Measurements from ENCODE around the gene RET. TPM values are rescaled to one million over a fixed set of nuclear protein-coding genes. Genes with fewer than 3 reads are reported as not detected.

RET gene
- total and polyA plus RNA-seq, 2 of the 8 experiments (the other 6 are each of a cell fraction or from before 2014, with no cell fraction given) = 6.7 to 8.4 TPM

- TF ChIP-seq TAF1 (IDR thresholded peaks at IDR 0.05; ENCODE audit: low read depth, low read length) = no peak
- no peak for TF ChIP-seq SIN3A (conservative IDR thresholded peaks at IDR 0.05 in 1 of 2, IDR thresholded peaks at IDR 0.05 in 1 of 2; ENCODE audit: low read depth in 1 of 2, low read length in 2 of 2)
- TF ChIP-seq E2F6 (IDR thresholded peaks at IDR 0.05) = no peak
- TF ChIP-seq SAP30 (IDR thresholded peaks at IDR 0.05; ENCODE audit: insufficient read depth, insufficient replicate concordance, low read length) = no peak
Observed at GRCh38 chr10:43044961-43045621, 31.8 kb upstream of the RET start (continued).

Measured in H1 (cell line).